CD14-positive monocyte (primary cell): ENCODE results near the gene NTRK2. TPM values are rescaled to one million over a fixed set of nuclear protein-coding genes. Genes with fewer than 3 reads are reported as not detected.

ENCODE experiments used
- DNase-seq, 3 donors: peaks; one replicate each; pipeline ENCODE4 v3.0.0-alpha.2; 2011 to 2022
- H2AFZ ChIP-seq: 2 replicates; pipeline ENCODE4 v1.6.0; 2012; ENCODE audit warnings: mild to moderate bottlenecking, low read depth, low read length, inconsistent platforms; ENCODE audit not compliant: insufficient read depth, poor library complexity, severe bottlenecking
- H3K27ac ChIP-seq, 2 donors: 1 replicate in 1 of 2; 2 replicates in 1 of 2; pipeline ENCODE4 v1.5.1; 2012 to 2013; ENCODE audit warnings: low read length in 2 of 2, control low read depth in 1 of 2, inconsistent platforms in 1 of 2, low read depth in 1 of 2, mild to moderate bottlenecking in 1 of 2
- H3K27me3 ChIP-seq, 2 donors: one replicate each; pipeline versions ENCODE4 v1.6.0 to v1.6.1; 2011 to 2013; ENCODE audit warnings: low read length in 2 of 2; ENCODE audit not compliant: control insufficient read depth in 2 of 2, insufficient read depth in 2 of 2
- H3K36me3 ChIP-seq, 2 donors: replicated peaks in 1 of 2; 1 replicate in 1 of 2; 2 replicates in 1 of 2; pipeline versions ENCODE4 v1.5.1 to v1.6.1; 2012 to 2013; ENCODE audit warnings: low read length in 2 of 2, control low read depth in 1 of 2, inconsistent platforms in 1 of 2, mild to moderate bottlenecking in 1 of 2; ENCODE audit not compliant: insufficient read depth in 2 of 2, control insufficient read depth in 1 of 2
- H3K4me1 ChIP-seq, 2 donors: 1 replicate in 1 of 2; 2 replicates in 1 of 2; pipeline versions ENCODE4 v1.5.1 to v1.6.1; 2012 to 2013; ENCODE audit warnings: low read length in 2 of 2, control low read depth in 1 of 2, inconsistent platforms in 1 of 2, mild to moderate bottlenecking in 1 of 2, moderate library complexity in 1 of 2; ENCODE audit not compliant: insufficient read depth in 2 of 2, control insufficient read depth in 1 of 2
- H3K4me2 ChIP-seq: replicated peaks from 2 replicates; pipeline ENCODE3; 2012; ENCODE audit warnings: low read length, moderate library complexity, mild to moderate bottlenecking; ENCODE audit not compliant: poor library complexity, severe bottlenecking; ENCODE audit errors: extremely low read depth
- H3K4me3 ChIP-seq, 3 experiments: fragments of 200-600 bp in 1 of 3; sonication (generic) in 1 of 3; replicated peaks in 1 of 3; 1 replicate in 2 of 3; 2 replicates in 1 of 3; pipeline ENCODE4 v1.5.1; 2011 to 2013; ENCODE audit warnings: low read length in 3 of 3, mild to moderate bottlenecking in 3 of 3, control low read depth in 2 of 3, low read depth in 2 of 3, inconsistent platforms in 1 of 3, moderate library complexity in 1 of 3
- H3K79me2 ChIP-seq: 2 replicates; pipeline ENCODE4 v1.6.0; 2012; ENCODE audit warnings: mild to moderate bottlenecking, control low read depth, inconsistent platforms, low read length, moderate library complexity; ENCODE audit not compliant: insufficient read depth
- H3K9ac ChIP-seq: 2 replicates; pipeline ENCODE4 v1.6.0; 2017; ENCODE audit warnings: low read length, mild to moderate bottlenecking; ENCODE audit not compliant: insufficient read depth, poor library complexity, severe bottlenecking
- H3K9me3 ChIP-seq, 2 donors: replicated peaks in 1 of 2; 1 replicate in 1 of 2; 2 replicates in 1 of 2; pipeline versions ENCODE4 v1.5.1 to v1.6.1; 2012 to 2013; ENCODE audit warnings: low read length in 2 of 2, control low read depth in 1 of 2; ENCODE audit not compliant: control insufficient read depth in 1 of 2, insufficient read depth in 1 of 2
- H4K20me1 ChIP-seq: 2 replicates; pipeline ENCODE4 v1.6.0; 2012; ENCODE audit warnings: mild to moderate bottlenecking, low read length, control low read depth, moderate library complexity; ENCODE audit not compliant: insufficient read depth
- H3K27ac Mint-ChIP-seq, 7 donors: one replicate each; pipeline ENCODE4 v1.8.0; 2020; ENCODE audit warnings: mild to moderate bottlenecking in 7 of 7, mixed read lengths in 7 of 7, moderate library complexity in 6 of 7, inconsistent platforms in 2 of 7
- H3K27me3 Mint-ChIP-seq, 3 donors: one replicate each; pipeline ENCODE4 v1.8.0; 2021 to 2022; ENCODE audit warnings: low read depth in 3 of 3, mild to moderate bottlenecking in 3 of 3, mixed read lengths in 3 of 3, moderate library complexity in 3 of 3, inconsistent platforms in 1 of 3
- H3K36me3 Mint-ChIP-seq, 2 donors: one replicate each; pipeline ENCODE4 v1.8.0; 2020; ENCODE audit warnings: mixed read lengths in 2 of 2, inconsistent platforms in 1 of 2, mild to moderate bottlenecking in 1 of 2
- H3K4me1 Mint-ChIP-seq: one replicate; pipeline ENCODE4 v1.8.0; 2020; ENCODE audit warnings: mild to moderate bottlenecking, mixed read lengths
- H3K4me3 Mint-ChIP-seq, 2 donors: one replicate each; pipeline ENCODE4 v1.8.0; 2020; ENCODE audit warnings: mild to moderate bottlenecking in 2 of 2, mixed read lengths in 2 of 2, moderate library complexity in 1 of 2
- H3K9me3 Mint-ChIP-seq, 7 donors: one replicate each; pipeline ENCODE4 v1.8.0; 2020 to 2022; ENCODE audit warnings: mixed read lengths in 7 of 7, mild to moderate bottlenecking in 6 of 7, moderate library complexity in 6 of 7, inconsistent platforms in 2 of 7
- CTCF ChIP-seq: fragments of 200-600 bp; IDR thresholded peaks from one replicate; pipeline ENCODE4 v1.8.0; 2022; ENCODE audit warnings: antibody characterized with exemption, mild to moderate bottlenecking
- WGBS: methylation state at CpG from one replicate; pipeline ENCODE4 v1.1.5; 2013; ENCODE audit warnings: missing lambda C conversion rate; ENCODE audit not compliant: insufficient coverage; 5-methylcytosine and 5-hydroxymethylcytosine counted together
- intact Hi-C, 2 donors: fragments of 100-400 bp; cut with micrococcal nuclease; formaldehyde crosslinking; loops; one replicate each; pipeline versions ENCODE4 v1.15.0 to v1.15.1; 2023
- polyA plus RNA-seq, 3 donors: library from polyadenylated mRNA; depleted of rRNA in 1 of 3; unstranded in 2 of 3; stranded (reverse) in 1 of 3; fragments of 300-500 nt in 2 of 3; fragments of >200 nt in 1 of 3; fragmentation: Illumina TruSeq in 2 of 3; gene quantifications; 1 replicate in 2 of 3; 2 replicates in 1 of 3; pipeline ENCODE4 v1.2.3, GENCODE V29; 2012 to 2021

NTRK2 gene
- polyA plus RNA-seq, 3 donors = not detected

- peaks cover 0 to 4% (median 0%) of the 10 kb centered on the region in 7 donors for H3K9me3 Mint-ChIP-seq
- no peaks in the 10 kb centered on the region for H3K27me3 Mint-ChIP-seq
- no peaks in the 10 kb centered on the region for H4K20me1 ChIP-seq
- no peaks in the 10 kb centered on the region for H3K4me1 Mint-ChIP-seq
- H3K27ac Mint-ChIP-seq = no peak overlapping the region
- H3K79me2 ChIP-seq = no peaks in the 10 kb centered on the region
- no peak overlapping the region for H2AFZ ChIP-seq
- no peak for TF ChIP-seq CTCF
- no peaks in the 10 kb centered on the region for H3K27me3 ChIP-seq
- no peak for DNase-seq
- WGBS = no CpG with 5 or more reads among the region's 3 CpGs
- H3K4me3 Mint-ChIP-seq = no peak overlapping the region
- H3K4me2 ChIP-seq = no peak overlapping the region
- no peaks in the 10 kb centered on the region for H3K4me1 ChIP-seq
- no peak overlapping the region for H3K9ac ChIP-seq
- no peaks in the 10 kb centered on the region for H3K36me3 Mint-ChIP-seq
- H3K27ac ChIP-seq = no peak overlapping the region
- H3K36me3 ChIP-seq = no peaks in the 10 kb centered on the region
- no peaks in the 10 kb centered on the region for H3K9me3 ChIP-seq
- H3K4me3 ChIP-seq = no peak overlapping the region
- intact Hi-C loops = no loop called here
Observed at GRCh38 chr9:84723426-84723825, 53.9 kb downstream of the NTRK2 start.

- H3K27ac ChIP-seq = no peak overlapping the region
- Mint-ChIP-seq H3K4me3 (no peak overlapping the region), H3K36me3 (no peaks in the 10 kb centered on the region), H3K4me1 (no peaks in the 10 kb centered on the region), H3K27ac (peak overlapping the region in 1 of 7 donors; percentile 55), H3K27me3 (no peaks in the 10 kb centered on the region), H3K9me3 (peaks cover 0 to 8% (median 2%) of the 10 kb centered on the region in 7 donors)
- H3K9ac ChIP-seq = no peak overlapping the region
- no peaks in the 10 kb centered on the region for H4K20me1 ChIP-seq
- H3K4me1 ChIP-seq = no peaks in the 10 kb centered on the region
- no peak overlapping the region for H3K4me2 ChIP-seq
- H2AFZ ChIP-seq = no peak overlapping the region
- TF ChIP-seq CTCF = no peak
- H3K9me3 ChIP-seq = peaks cover 0 to 2% of the 10 kb centered on the region in 2 donors
- 88% methylated on average over 5 of the region's 7 CpGs for WGBS
- no peak overlapping the region for H3K4me3 ChIP-seq
- no peaks in the 10 kb centered on the region for H3K36me3 ChIP-seq
- DNase-seq = no peak
- H3K79me2 ChIP-seq = no peaks in the 10 kb centered on the region
- H3K27me3 ChIP-seq = no peaks in the 10 kb centered on the region
- intact Hi-C loops = no loop called here
Observed at GRCh38 chr9:84731696-84732095, 62.2 kb downstream of the NTRK2 start.
